H1 (cell line): Measurements from ENCODE around the gene ADPGK. TPM values are rescaled to one million over a fixed set of nuclear protein-coding genes. Genes with fewer than 3 reads are reported as not detected.

Source experiments
- CTCF ChIA-PET: fragments of 300-600 bp; sonication (Branson Sonifier 250); formaldehyde crosslinking; loops from one replicate; lab custom pipeline; 2021; ENCODE audit not compliant: partially characterized antibody; lab: Charles Lee
- POLR2A ChIA-PET: fragments of 300-600 bp; sonication (Branson Sonifier 250); formaldehyde crosslinking; loops from one replicate; lab custom pipeline; 2021; ENCODE audit warnings: inconsistent platforms; ENCODE audit not compliant: partially characterized antibody; lab: Charles Lee
- DNase-seq, 2 experiments: peaks; one replicate each; pipeline versions ENCODE4 v3.0.0 to v3.0.0-alpha.2; 2010 to 2022; ENCODE audit warnings: low spot score in 2 of 2, low read depth in 1 of 2, mixed read lengths in 1 of 2
- FAIRE-seq: peaks from 2 replicates; lab custom pipeline; 2011; peaks lifted over from hg19 to GRCh38; lab: Jason Lieb, UNC
- H2AFZ ChIP-seq: 2 replicates; pipeline ENCODE4 v1.8.1; 2012; ENCODE audit warnings: low read length, inconsistent platforms
- H2AK5ac ChIP-seq: 2 replicates; pipeline ENCODE4 v1.6.1; 2013; ENCODE audit warnings: low read depth, low read length
- H2BK120ac ChIP-seq: replicated peaks from 2 replicates; pipeline ENCODE3; 2013; ENCODE audit warnings: low read depth, low read length, inconsistent platforms
- H2BK12ac ChIP-seq: 2 replicates; pipeline ENCODE4 v1.6.1; 2013; ENCODE audit warnings: low read depth, low read length
- H2BK15ac ChIP-seq: 2 replicates; pipeline ENCODE4 v1.6.1; 2013; ENCODE audit warnings: low read length
- H2BK20ac ChIP-seq: 2 replicates; pipeline ENCODE4 v1.6.1; 2013; ENCODE audit warnings: low read length
- H2BK5ac ChIP-seq: 2 replicates; pipeline ENCODE4 v1.6.1; 2013; ENCODE audit warnings: low read depth, low read length
- H3K14ac ChIP-seq: 2 replicates; pipeline ENCODE4 v1.6.1; 2013; ENCODE audit warnings: inconsistent platforms; ENCODE audit not compliant: insufficient read length
- H3K18ac ChIP-seq: 2 replicates; pipeline ENCODE4 v1.6.1; 2013; ENCODE audit warnings: low read length; ENCODE audit errors: extremely low read depth
- H3K23ac ChIP-seq: 2 replicates; pipeline ENCODE4 v1.6.1; 2013; ENCODE audit warnings: inconsistent platforms; ENCODE audit not compliant: insufficient read length
- H3K23me2 ChIP-seq: 2 replicates; pipeline ENCODE4 v1.6.1; 2013; ENCODE audit warnings: low read depth, low read length
- H3K27ac ChIP-seq: 2 replicates; pipeline ENCODE4 v1.6.1; 2011; ENCODE audit warnings: low read depth, low read length, inconsistent platforms
- H3K27me3 ChIP-seq, 4 experiments: replicated peaks in 1 of 4; 1 replicate in 1 of 4; 2 replicates in 3 of 4; pipeline versions ENCODE4 v1.6.1 to v1.8.1; 2011 to 2013; ENCODE audit warnings: low read length in 3 of 4, mild to moderate bottlenecking in 3 of 4, inconsistent platforms in 2 of 4, mixed read lengths in 2 of 4, moderate library complexity in 1 of 4; ENCODE audit not compliant: control insufficient read depth in 3 of 4, insufficient read depth in 3 of 4; ENCODE audit errors: extremely low read depth in 1 of 4
- H3K36me3 ChIP-seq, 4 experiments: 2 replicates each; pipeline versions ENCODE4 v1.6.1 to v1.8.1; 2011 to 2013; ENCODE audit warnings: mild to moderate bottlenecking in 4 of 4, low read length in 3 of 4, moderate library complexity in 2 of 4, control low read depth in 1 of 4, inconsistent platforms in 1 of 4; ENCODE audit not compliant: insufficient read depth in 4 of 4, control insufficient read depth in 2 of 4
- H3K4ac ChIP-seq: replicated peaks from 2 replicates; pipeline ENCODE3; 2013; ENCODE audit warnings: low read length, low read depth, mixed read lengths, inconsistent platforms; ENCODE audit not compliant: insufficient read length
- H3K4me1 ChIP-seq, 4 experiments: replicated peaks in 1 of 4; 1 replicate in 1 of 4; 2 replicates in 3 of 4; pipeline versions ENCODE4 v1.6.1 to v1.8.1; 2011 to 2013; ENCODE audit warnings: low read length in 3 of 4, inconsistent platforms in 2 of 4, mixed read lengths in 1 of 4; ENCODE audit not compliant: insufficient read depth in 4 of 4, control insufficient read depth in 3 of 4
- H3K4me2 ChIP-seq, 2 experiments: 2 replicates each; pipeline versions ENCODE4 v1.6.1 to v1.8.1; 2011 to 2013; ENCODE audit warnings: low read depth in 2 of 2, low read length in 2 of 2, control low read depth in 1 of 2, inconsistent platforms in 1 of 2, mild to moderate bottlenecking in 1 of 2; ENCODE audit not compliant: insufficient read depth in 1 of 2
- H3K4me3 ChIP-seq, 4 experiments: fragments of 200-600, 300-600 bp in 1 of 4; sonication (generic), shearing (Covaris generic), sonication (Bioruptor Twin) in 1 of 4; 2 replicates each; pipeline versions ENCODE4 v1.5.1 to v1.8.1; 2011 to 2016; ENCODE audit warnings: low read length in 4 of 4, low read depth in 3 of 4, control low read depth in 2 of 4, inconsistent platforms in 2 of 4, mild to moderate bottlenecking in 2 of 4, mixed read lengths in 1 of 4, moderate library complexity in 1 of 4; ENCODE audit not compliant: insufficient read depth in 2 of 4; ENCODE audit errors: extremely low read depth in 1 of 4
- H3K56ac ChIP-seq: replicated peaks from 2 replicates; pipeline ENCODE3; 2013; ENCODE audit warnings: low read depth, mild to moderate bottlenecking, mixed read lengths, low read length, inconsistent platforms; ENCODE audit not compliant: insufficient read length
- H3K79me1 ChIP-seq: 2 replicates; pipeline ENCODE4 v1.6.1; 2013; ENCODE audit warnings: low read depth, low read length, control low read depth
- H3K79me2 ChIP-seq, 2 experiments: 2 replicates each; pipeline versions ENCODE4 v1.6.1 to v1.8.1; 2012 to 2013; ENCODE audit warnings: low read length in 2 of 2, mild to moderate bottlenecking in 2 of 2, inconsistent platforms in 1 of 2; ENCODE audit not compliant: insufficient read depth in 2 of 2, control insufficient read depth in 1 of 2
- H3K9ac ChIP-seq, 4 experiments: replicated peaks in 1 of 4; 1 replicate in 1 of 4; 2 replicates in 3 of 4; pipeline versions ENCODE4 v1.6.1 to v1.8.1; 2011 to 2013; ENCODE audit warnings: low read depth in 3 of 4, low read length in 3 of 4, control low read depth in 2 of 4, mild to moderate bottlenecking in 2 of 4, moderate library complexity in 2 of 4, inconsistent platforms in 1 of 4; ENCODE audit errors: extremely low read depth in 1 of 4
- H3K9me3 ChIP-seq, 2 experiments: 2 replicates each; pipeline versions ENCODE4 v1.6.1 to v1.8.1; 2012 to 2013; ENCODE audit warnings: mild to moderate bottlenecking in 2 of 2, moderate library complexity in 2 of 2, control low read depth in 1 of 2, inconsistent platforms in 1 of 2, low read depth in 1 of 2, low read length in 1 of 2, mixed read lengths in 1 of 2; ENCODE audit not compliant: insufficient read depth in 2 of 2
- H4K20me1 ChIP-seq, 2 experiments: replicated peaks in 1 of 2; 2 replicates each; pipeline versions ENCODE3 to v1.8.1; 2011 to 2013; ENCODE audit warnings: inconsistent platforms in 2 of 2, low read length in 2 of 2, mild to moderate bottlenecking in 1 of 2; ENCODE audit not compliant: insufficient read depth in 2 of 2, control insufficient read depth in 1 of 2
- H4K5ac ChIP-seq: 2 replicates; pipeline ENCODE4 v1.6.1; 2013; ENCODE audit warnings: low read length, low read depth, mixed read lengths, inconsistent platforms; ENCODE audit not compliant: insufficient read length
- H4K8ac ChIP-seq: 2 replicates; pipeline ENCODE4 v1.8.0; 2013; ENCODE audit warnings: mild to moderate bottlenecking, moderate library complexity, low read length, inconsistent platforms; ENCODE audit not compliant: insufficient read depth; ENCODE audit errors: extremely low read depth
- H4K91ac ChIP-seq: replicated peaks from 2 replicates; pipeline ENCODE3; 2013; ENCODE audit warnings: low read length, mixed read lengths, inconsistent platforms; ENCODE audit not compliant: insufficient read length
- CBX5 ChIP-seq: fragments of 300-800, 300-1000 bp; sonication (generic); IDR thresholded peaks from 2 replicates; pipeline ENCODE4 v1.7.1; 2016; ENCODE audit warnings: antibody characterized with exemption, low read length, low read depth
- CEBPB ChIP-seq: IDR thresholded peaks from 2 replicates; pipeline ENCODE4 v1.6.1; 2012; ENCODE audit warnings: low read depth, low read length
- CHD2 ChIP-seq: IDR thresholded peaks from 2 replicates; pipeline ENCODE4 v1.6.1; 2012; ENCODE audit warnings: low read length, improper control_type of control experiment
- E2F6 ChIP-seq: IDR thresholded peaks from 2 replicates; pipeline ENCODE4 v1.6.1; 2012; ENCODE audit warnings: inconsistent platforms
- FOSL1 ChIP-seq: IDR thresholded peaks from 2 replicates; pipeline ENCODE4 v1.6.1; 2011; ENCODE audit warnings: mild to moderate bottlenecking, low read depth, low read length, moderate library complexity; ENCODE audit not compliant: insufficient read depth
- GABPA ChIP-seq: IDR thresholded peaks from 2 replicates; pipeline ENCODE4 v1.6.1; 2011; ENCODE audit warnings: mild to moderate bottlenecking, low read length, moderate library complexity, borderline replicate concordance; ENCODE audit not compliant: insufficient read depth
- JUND ChIP-seq: IDR thresholded peaks from 2 replicates; pipeline ENCODE4 v1.6.1; 2011; ENCODE audit warnings: mild to moderate bottlenecking, improper control_type of control experiment, low read length
- KDM5A ChIP-seq: fragments of 200-600 bp; IDR thresholded peaks from 2 replicates; pipeline ENCODE4 v1.7.1; 2012; ENCODE audit warnings: mild to moderate bottlenecking, low read length, inconsistent platforms, mixed read lengths
- RAD21 ChIP-seq, 2 experiments: IDR thresholded peaks in 1 of 2; conservative IDR thresholded peaks in 1 of 2; 2 replicates each; pipeline ENCODE4 v1.6.1; 2011; ENCODE audit warnings: low read depth in 2 of 2, low read length in 2 of 2, improper control_type of control experiment in 1 of 2, inconsistent platforms in 1 of 2, mild to moderate bottlenecking in 1 of 2, moderate library complexity in 1 of 2
- RNF2 ChIP-seq: fragments of 200-900, 300-1000 bp; sonication (generic); IDR thresholded peaks from 2 replicates; pipeline ENCODE4 v1.7.1; 2016; ENCODE audit warnings: borderline replicate concordance, low read depth, mild to moderate bottlenecking, antibody characterized with exemption, low read length; ENCODE audit not compliant: poor library complexity, severe bottlenecking; ENCODE audit errors: missing control alignments
- SAP30 ChIP-seq: fragments of 300-600 bp; sonication (generic); IDR thresholded peaks from 2 replicates; pipeline ENCODE4 v1.7.1; 2012; ENCODE audit warnings: low read length, moderate library complexity, mild to moderate bottlenecking, inconsistent platforms; ENCODE audit not compliant: insufficient read depth, insufficient replicate concordance
- SP4 ChIP-seq: IDR thresholded peaks from 2 replicates; pipeline ENCODE4 v1.6.1; 2012; ENCODE audit warnings: low read length, inconsistent platforms
- YY1 ChIP-seq: IDR thresholded peaks from 2 replicates; pipeline ENCODE4 v1.6.1; 2011; ENCODE audit warnings: low read depth, mild to moderate bottlenecking, low read length
- WGBS, 2 experiments: shearing (Covaris generic) in 1 of 2; methylation state at CpG; one replicate each; pipeline versions ENCODE4 v1.1.6 to v1.1.7; 2013 to 2015; ENCODE audit warnings: low lambda C conversion rate in 2 of 2, mixed read lengths in 2 of 2, inconsistent platforms in 1 of 2, low coverage in 1 of 2, missing lambda C conversion rate in 1 of 2; ENCODE audit not compliant: insufficient replicate concordance in 2 of 2, insufficient coverage in 1 of 2, insufficient read length in 1 of 2; ENCODE audit errors: extremely low coverage in 1 of 2, missing lambda C conversion rate in 1 of 2; 5-methylcytosine and 5-hydroxymethylcytosine counted together
- polyA plus RNA-seq, 7 experiments: library from polyadenylated mRNA; depleted of rRNA in 3 of 7; stranded (reverse) in 5 of 7; unstranded in 2 of 7; fragments of >200 nt in 5 of 7; fragments of 200-250 nt in 2 of 7; gene quantifications; 1 replicate in 5 of 7; 2 replicates in 1 of 7; 4 replicates in 1 of 7; pipeline versions ENCODE4 v1.2.1 to v1.2.3, GENCODE V29; 2011 to 2013; ENCODE audit warnings: missing spikeins in 2 of 7, mixed read lengths in 2 of 7
- total RNA-seq: library from RNA; stranded (reverse); fragmentation: NEBNext Ultra II Directional; extraction: Animal tissue kit (Norgen Biotek cat#: 25700); gene quantifications from 2 replicates; pipeline ENCODE4 v1.2.1, GENCODE V29; 2021

Gene ADPGK
- total and polyA plus RNA-seq, 2 of the 8 experiments (the other 6 are each of a cell fraction or from before 2014, with no cell fraction given): 32.2 to 38.2 TPM

GRCh38 chr15:72724028-72724427 lies 59.5 kb downstream of the ADPGK start:
- H3K4me3 ChIP-seq: no peak overlapping the region
- no peak overlapping the region for H2BK120ac ChIP-seq
- H3K27ac ChIP-seq: no peak overlapping the region
- no peak overlapping the region for H4K5ac ChIP-seq
- no peak overlapping the region for H3K4ac ChIP-seq
- H2BK5ac ChIP-seq: no peak overlapping the region
- H3K23ac ChIP-seq: no peak overlapping the region
- no peaks in the 10 kb centered on the region for H3K23me2 ChIP-seq
- 93% methylated on average over 1 of the region's 1 CpG; no CpG with 5 or more reads in 1 of the 2 experiments for WGBS, 2 experiments
- H2AK5ac ChIP-seq: no peak overlapping the region
- peaks cover 0 to 7% (median 1%) of the 10 kb centered on the region in 4 experiments; a peak in 3 of 7 replicates for H3K4me1 ChIP-seq
- FAIRE-seq: no peak
- H3K79me1 ChIP-seq: no peaks in the 10 kb centered on the region
- no peak overlapping the region for H2BK20ac ChIP-seq
- no peak overlapping the region for H2BK12ac ChIP-seq
- no peaks in the 10 kb centered on the region for H4K20me1 ChIP-seq
- no peak overlapping the region for H3K14ac ChIP-seq
- H3K79me2 ChIP-seq: no peaks in the 10 kb centered on the region
- DNase-seq: no peak
- no peak overlapping the region for H3K9ac ChIP-seq
- no peak overlapping the region for H2BK15ac ChIP-seq
- H3K27me3 ChIP-seq: no peaks in the 10 kb centered on the region
- peaks cover 0 to 5% (median 1%) of the 10 kb centered on the region in 4 experiments; a peak in 2 of 8 replicates for H3K36me3 ChIP-seq
- POLR2A ChIA-PET: interaction anchor here (0.9 to 2.2 kb wide), 2 partner anchors 11 to 19 kb away, joined by 3 to 7 read pairs; no protein-coding TSS in a partner anchor
- H3K18ac ChIP-seq: no peak overlapping the region
- CTCF ChIA-PET: interaction anchor here (1.1 to 2.0 kb wide), 5 partner anchors 11 to 550 kb away, joined by 3 to 5 read pairs (median 4); no protein-coding TSS in a partner anchor
- H3K56ac ChIP-seq: no peak overlapping the region
- H3K9me3 ChIP-seq: no peaks in the 10 kb centered on the region
- H2AFZ ChIP-seq: no peak overlapping the region
- H4K91ac ChIP-seq: no peak overlapping the region
- H4K8ac ChIP-seq: no peak overlapping the region
- no peak overlapping the region for H3K4me2 ChIP-seq
- TF ChIP-seq KDM5A (no peak), CBX5 (no peak), SP4 (no peak), JUND (no peak), RAD21 (IDR thresholded peaks at IDR 0.05 in 1 of 2, conservative IDR thresholded peaks at IDR 0.05 in 1 of 2; ENCODE audit: low read depth in 2 of 2, low read length in 2 of 2) (no peak), YY1 (no peak), GABPA (no peak), FOSL1 (no peak), CHD2 (no peak), E2F6 (no peak), SAP30 (no peak), RNF2 (no peak), CEBPB (no peak)
